HEK293T (cell line): ENCODE measurements around the gene LITAFD.
A peak's percentile ranks its signal among the peaks of the same experiment; 100 is the strongest.

Experiments
- CTCF ChIA-PET: fragments of 350-600 bp; formaldehyde crosslinking; extraction: SDS; loops from one replicate; lab custom pipeline; 2021; ENCODE audit warnings: antibody characterized with exemption, inconsistent platforms; lab: Yijun Ruan, JAX
- POLR2A ChIA-PET: fragments of 350-600 bp; formaldehyde crosslinking; extraction: SDS; loops from one replicate; lab custom pipeline; 2020; ENCODE audit warnings: antibody characterized with exemption, inconsistent platforms; lab: Yijun Ruan, JAX
- DNase-seq: peaks from one replicate; pipeline ENCODE4 v3.0.0; 2012; ENCODE audit warnings: mixed read lengths; ENCODE audit errors: extremely low spot score
- ARNT ChIP-seq: fragments of 450-650 bp; IDR thresholded peaks from 2 replicates; pipeline ENCODE4 v1.6.1; 2017; ENCODE audit warnings: mild to moderate bottlenecking
- BHLHE40 ChIP-seq: fragments of 450-650 bp; IDR thresholded peaks from 2 replicates; pipeline ENCODE4 v1.6.1; 2016; ENCODE audit warnings: mild to moderate bottlenecking, moderate library complexity, borderline replicate concordance
- CTBP1 ChIP-seq: fragments of 450-650 bp; IDR thresholded peaks from 2 replicates; pipeline ENCODE4 v1.6.1; 2016; ENCODE audit warnings: borderline replicate concordance
- ELF4 ChIP-seq: fragments of 450-650 bp; IDR thresholded peaks from 2 replicates; pipeline ENCODE4 v1.6.1; 2017; ENCODE audit warnings: antibody characterized with exemption
- FOXA1 ChIP-seq: fragments of 450-650 bp; IDR thresholded peaks from 2 replicates; pipeline ENCODE4 v1.6.1; 2016; ENCODE audit warnings: mild to moderate bottlenecking
- FOXK2 ChIP-seq: fragments of 450-650 bp; IDR thresholded peaks from 2 replicates; pipeline ENCODE4 v1.6.1; 2016; ENCODE audit warnings: mild to moderate bottlenecking
- FOXM1 ChIP-seq: fragments of 450-650 bp; IDR thresholded peaks from 2 replicates; pipeline ENCODE4 v1.6.1; 2017; ENCODE audit warnings: mild to moderate bottlenecking, borderline replicate concordance
- HDGF ChIP-seq: fragments of 450-650 bp; IDR thresholded peaks from 2 replicates; pipeline ENCODE4 v1.6.1; 2017; ENCODE audit warnings: antibody characterized with exemption, borderline replicate concordance
- L3MBTL2 ChIP-seq: fragments of 450-650 bp; conservative IDR thresholded peaks from 2 replicates; pipeline ENCODE4 v1.6.1; 2016; ENCODE audit warnings: mild to moderate bottlenecking
- LEF1 ChIP-seq: fragments of 450-650 bp; IDR thresholded peaks from 2 replicates; pipeline ENCODE4 v1.6.1; 2017; ENCODE audit warnings: mild to moderate bottlenecking, borderline replicate concordance
- NFRKB ChIP-seq: fragments of 450-650 bp; IDR thresholded peaks from 2 replicates; pipeline ENCODE4 v1.6.1; 2016; ENCODE audit warnings: mild to moderate bottlenecking, moderate library complexity
- PKNOX1 ChIP-seq: fragments of 450-650 bp; IDR thresholded peaks from 2 replicates; pipeline ENCODE4 v1.6.1; 2016
- SP1 ChIP-seq: fragments of 450-650 bp; IDR thresholded peaks from 2 replicates; pipeline ENCODE4 v1.6.1; 2017
- SUZ12 ChIP-seq: fragments of 450-650 bp; IDR thresholded peaks from 2 replicates; pipeline ENCODE4 v1.6.1; 2016; ENCODE audit warnings: mild to moderate bottlenecking
- TARDBP ChIP-seq: fragments of 450-650 bp; IDR thresholded peaks from 2 replicates; pipeline ENCODE4 v1.6.1; 2016
- ZNF384 ChIP-seq: fragments of 450-650 bp; IDR thresholded peaks from 2 replicates; pipeline ENCODE4 v1.6.1; 2016

Gene LITAFD

GRCh38 chr16:8855051-8855786, 26.9 kb upstream of the LITAFD start:
- TF ChIP-seq SUZ12 (no peak), ZNF384 (no peak), BHLHE40 (no peak)
- CTCF ChIA-PET, result no interaction called here
- DNase-seq, result no peak
- POLR2A ChIA-PET, result interaction anchor here (1.4 kb wide), 1 partner anchor 13 kb away, joined by 4 read pairs; the partner anchor contains the start of gene CARHSP1

GRCh38 chr16:8855972-8856371, 26.2 kb upstream of the LITAFD start:
- POLR2A ChIA-PET, result interaction anchor here (1.4 kb wide), 1 partner anchor 13 kb away, joined by 4 read pairs; the partner anchor contains the start of gene CARHSP1
- no peak for DNase-seq
- TF ChIP-seq HDGF, result no peak
- no peak for TF ChIP-seq TARDBP
- TF ChIP-seq CTBP1, result no peak
- TF ChIP-seq LEF1, result no peak
- TF ChIP-seq ELF4, result no peak
- no peak for TF ChIP-seq FOXM1
- TF ChIP-seq SUZ12, result no peak
- no peak for TF ChIP-seq PKNOX1
- no peak for TF ChIP-seq ARNT
- no peak for TF ChIP-seq BHLHE40
- TF ChIP-seq FOXA1, result no peak
- TF ChIP-seq L3MBTL2, result no peak
- CTCF ChIA-PET, result no interaction called here

GRCh38 chr16:8858994-8859912, 22.9 kb upstream of the LITAFD start:
- TF ChIP-seq TARDBP (no peak), BHLHE40 (no peak), FOXK2 (no peak), ARNT (no peak), ELF4 (no peak), PKNOX1 (no peak), ZNF384 (no peak), HDGF (no peak), L3MBTL2 (no peak), SP1 (no peak), FOXM1 (no peak), LEF1 (no peak), FOXA1 (no peak)
- no peak for DNase-seq
- POLR2A ChIA-PET, result no interaction called here
- CTCF ChIA-PET, result no interaction called here

- no peak for DNase-seq
- CTCF ChIA-PET, result no interaction called here
- no peak for TF ChIP-seq FOXK2
- no peak for TF ChIP-seq NFRKB
- TF ChIP-seq PKNOX1, result no peak
- no peak for TF ChIP-seq ZNF384
- no peak for TF ChIP-seq CTBP1
- TF ChIP-seq TARDBP, result no peak
- no peak for TF ChIP-seq FOXM1
- no peak for TF ChIP-seq LEF1
- POLR2A ChIA-PET, result no interaction called here
Observed at GRCh38 chr16:8859913-8860881, 22.0 kb upstream of the LITAFD start.

- ChIA-PET POLR2A (no interaction called here), CTCF (no interaction called here)
- no peak for DNase-seq
- peak; percentile 66 for TF ChIP-seq ZNF384
- TF ChIP-seq FOXK2, result no peak
- no peak for TF ChIP-seq TARDBP
Observed at GRCh38 chr16:8861563-8862308, 20.4 kb upstream of the LITAFD start.
